ENCODE data around the gene POTEJ. TPM values are rescaled to one million over a fixed set of nuclear protein-coding genes. Genes with fewer than 3 reads are reported as not detected.
"Not testable (repeated sequence)": the region's sequence is repeated elsewhere in the genome, so short reads cannot be mapped to it uniquely, and the experiment has no call there.

POTEJ gene
- polyA plus RNA-seq, 1 donor from 2014 or later, result not detected

GRCh38 chr2:130667516-130667915 is 56.3 kb downstream of the POTEJ start:
- H3K9me3 Mint-ChIP-seq, H3K4me3 Mint-ChIP-seq, H3K36me3 Mint-ChIP-seq, H3K4me1 Mint-ChIP-seq, H3K27me3 Mint-ChIP-seq, H3K27ac Mint-ChIP-seq: not testable (repeated sequence)

DNA sequence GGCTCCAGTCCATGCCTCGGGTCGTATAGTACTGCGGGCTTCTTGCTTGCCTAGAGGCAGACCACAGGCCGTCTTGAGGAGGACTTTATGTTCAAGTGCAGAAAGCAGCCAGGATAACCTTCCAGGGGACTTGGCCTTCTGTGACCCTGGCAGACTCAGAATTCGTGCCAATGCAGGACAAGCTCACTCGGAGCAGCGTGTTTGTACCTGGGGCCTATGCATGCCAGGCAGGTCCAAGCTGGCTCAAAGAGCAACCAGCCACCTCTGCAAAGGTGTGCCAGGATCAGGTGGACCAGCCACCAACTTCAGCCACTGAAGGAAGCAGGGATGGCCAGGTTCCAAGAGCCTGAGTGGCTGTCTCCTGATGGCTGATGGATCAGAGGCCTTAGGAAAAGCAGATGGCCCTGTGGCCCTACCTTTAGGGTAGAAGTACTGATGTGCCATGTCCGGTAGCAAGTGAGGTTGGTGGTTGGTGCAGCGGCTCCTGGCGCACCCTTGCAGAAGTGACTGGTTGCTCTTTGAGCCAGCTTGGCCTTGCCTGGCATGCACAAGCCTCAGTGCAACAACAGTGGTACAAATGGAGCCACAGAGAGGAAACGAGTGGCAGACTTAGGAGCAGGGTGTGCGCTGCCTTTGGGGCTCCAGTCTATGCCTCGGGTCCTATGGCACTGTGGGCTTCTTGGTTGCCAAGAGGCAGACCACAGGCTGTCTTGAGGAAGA is 58.9 kb downstream of the POTEJ start:
- H3K4me1 Mint-ChIP-seq, H3K9me3 Mint-ChIP-seq, H3K4me3 Mint-ChIP-seq, H3K36me3 Mint-ChIP-seq, H3K27ac Mint-ChIP-seq, H3K27me3 Mint-ChIP-seq: not testable (repeated sequence)

GRCh38 chr2:130692041-130692770 is 81.0 kb downstream of the POTEJ start:
- not testable (repeated sequence) for H3K9me3 Mint-ChIP-seq, H3K4me3 Mint-ChIP-seq, H3K27ac Mint-ChIP-seq, H3K27me3 Mint-ChIP-seq, H3K36me3 Mint-ChIP-seq, H3K4me1 Mint-ChIP-seq

DNA sequence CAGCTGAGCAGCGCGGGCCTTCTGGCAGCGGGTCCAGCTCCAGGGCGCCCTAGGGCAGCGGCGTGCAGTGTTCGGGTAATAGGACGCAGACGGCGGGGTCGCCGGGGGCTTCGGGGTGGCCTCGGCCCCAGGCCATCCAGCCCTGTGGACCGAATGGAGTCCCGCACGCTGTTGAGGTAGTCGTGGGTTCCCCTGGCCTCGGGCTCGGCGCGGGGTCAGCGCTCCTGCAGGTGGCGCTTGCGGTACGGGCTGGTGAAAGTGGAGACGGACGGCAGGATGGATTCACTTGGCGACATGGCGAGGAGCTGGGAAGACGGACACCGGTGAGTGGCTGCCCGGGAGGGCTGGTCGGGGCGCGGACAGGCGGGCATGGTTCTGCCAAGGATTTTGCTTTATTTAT is 82.2 kb downstream of the POTEJ start:
- not testable (repeated sequence) for H3K27me3 Mint-ChIP-seq, H3K4me1 Mint-ChIP-seq, H3K9me3 Mint-ChIP-seq, H3K27ac Mint-ChIP-seq, H3K4me3 Mint-ChIP-seq, H3K36me3 Mint-ChIP-seq

DNA sequence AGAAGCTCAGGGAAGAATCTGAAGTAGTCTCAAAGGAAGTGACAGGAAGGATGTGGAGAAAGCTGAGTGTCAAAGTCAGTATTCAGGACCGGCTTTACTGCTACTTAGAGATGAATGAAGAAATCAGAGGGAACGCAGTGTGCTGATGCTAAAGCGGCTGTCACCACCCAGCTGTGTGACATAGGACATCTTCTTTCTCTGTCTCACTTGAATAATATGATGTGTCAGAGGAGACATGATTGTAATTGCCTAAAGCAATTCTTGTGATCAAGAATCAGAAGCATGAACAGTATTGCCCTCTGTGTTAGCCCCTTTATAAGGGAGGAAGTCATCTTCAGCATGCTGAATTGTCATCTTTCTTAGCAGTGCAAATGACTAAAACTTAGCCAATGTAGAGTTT is 92.0 kb downstream of the POTEJ start:
- H3K27me3 Mint-ChIP-seq, H3K36me3 Mint-ChIP-seq, H3K4me1 Mint-ChIP-seq, H3K9me3 Mint-ChIP-seq, H3K4me3 Mint-ChIP-seq, H3K27ac Mint-ChIP-seq: not testable (repeated sequence)

Other genes starting within 250 kb of the POTEJ start
- gene POTEI, start 102.1 kb upstream of the POTEJ start, polyA plus RNA-seq, result not detected
- not detected for gene CFC1B, start 90.2 kb upstream of the POTEJ start, polyA plus RNA-seq
- not detected for gene CFC1, start 11.9 kb upstream of the POTEJ start, polyA plus RNA-seq
- not detected for gene GPR148, start 117.6 kb downstream of the POTEJ start, polyA plus RNA-seq
- gene AMER3, start 144.1 kb downstream of the POTEJ start, polyA plus RNA-seq, result not detected
- 0.24 TPM for gene ARHGEF4, start 225.5 kb downstream of the POTEJ start, polyA plus RNA-seq